Neural cell (in vitro differentiated cells): Measurements from ENCODE around the gene RALGAPB. TPM values are rescaled to one million over a fixed set of nuclear protein-coding genes. Genes with fewer than 3 reads are reported as not detected.

ENCODE experiments used
- H2AFZ ChIP-seq: fragments of 200-600, 300-800 bp; sonication (generic), shearing (Covaris generic); 2 replicates; pipeline ENCODE4 v1.6.0; 2014; ENCODE audit warnings: low read depth, mild to moderate bottlenecking, antibody characterized with exemption, low read length, moderate library complexity
- H3F3A ChIP-seq: fragments of 200-600 bp; shearing (Covaris generic); 2 replicates; pipeline ENCODE4 v1.6.1; 2016; ENCODE audit warnings: mild to moderate bottlenecking, moderate library complexity, mixed read lengths, antibody characterized with exemption, low read length; ENCODE audit not compliant: insufficient read depth, poor library complexity, severe bottlenecking
- H3K27ac ChIP-seq: fragments of 200-600, 300-800 bp; sonication (generic), shearing (Covaris generic); 2 replicates; pipeline ENCODE4 v1.5.1; 2014; ENCODE audit warnings: mild to moderate bottlenecking, low read length, moderate library complexity
- H3K27me3 ChIP-seq: fragments of 300-800, 200-600 bp; sonication (generic), shearing (Covaris generic); 2 replicates; pipeline ENCODE4 v1.6.0; 2014; ENCODE audit warnings: mild to moderate bottlenecking, low read depth, low read length, moderate library complexity; ENCODE audit not compliant: insufficient read depth
- H3K36me3 ChIP-seq: fragments of 300-800, 200-600 bp; sonication (generic), shearing (Covaris generic); 2 replicates; pipeline ENCODE4 v1.5.1; 2014; ENCODE audit warnings: mild to moderate bottlenecking, antibody characterized with exemption, low read length, moderate library complexity; ENCODE audit not compliant: insufficient read depth
- H3K4me2 ChIP-seq: fragments of 300-800, 200-600 bp; sonication (generic), shearing (Covaris generic); 2 replicates; pipeline ENCODE4 v1.6.0; 2014; ENCODE audit warnings: mild to moderate bottlenecking, low read length
- H3K4me3 ChIP-seq: fragments of 300-800, 200-600 bp; sonication (generic), shearing (Covaris generic); 2 replicates; pipeline ENCODE4 v1.5.1; 2014; ENCODE audit warnings: mild to moderate bottlenecking, low read length, moderate library complexity
- H3K79me2 ChIP-seq: fragments of 200-600 bp; shearing (Covaris generic); replicated peaks from 2 replicates; pipeline ENCODE4 v1.6.0; 2014; ENCODE audit warnings: mild to moderate bottlenecking, low read length, moderate library complexity; ENCODE audit not compliant: insufficient read depth
- H3K9ac ChIP-seq: fragments of 300-800, 200-600 bp; sonication (generic), shearing (Covaris generic); 2 replicates; pipeline ENCODE4 v1.6.1; 2016; ENCODE audit warnings: mild to moderate bottlenecking, low read length, mixed read lengths
- H3K9me2 ChIP-seq: fragments of 200-600 bp; shearing (Covaris generic); 2 replicates; pipeline ENCODE4 v1.6.1; 2016; ENCODE audit warnings: mild to moderate bottlenecking, low read length, mixed read lengths; ENCODE audit not compliant: insufficient read depth
- H3K9me3 ChIP-seq: fragments of 200-600, 300-800 bp; sonication (generic), shearing (Covaris generic); 2 replicates; pipeline ENCODE4 v1.6.1; 2016; ENCODE audit warnings: mild to moderate bottlenecking, mixed run types, low read length, moderate library complexity, mixed read lengths
- H4K20me1 ChIP-seq: fragments of 200-600 bp; shearing (Covaris generic); 2 replicates; pipeline ENCODE4 v1.6.1; 2016; ENCODE audit warnings: mild to moderate bottlenecking, mixed run types; ENCODE audit not compliant: insufficient read depth
- EP300 ChIP-seq: fragments of 450-650 bp; conservative IDR thresholded peaks from 2 replicates; pipeline ENCODE4 v1.6.1; 2014; ENCODE audit warnings: antibody characterized with exemption, mild to moderate bottlenecking, moderate library complexity; ENCODE audit not compliant: poor library complexity, severe bottlenecking
- EZH2 ChIP-seq: fragments of 200-600, 300-800 bp; shearing (Covaris generic), sonication (generic); IDR thresholded peaks from 2 replicates; pipeline ENCODE4 v1.6.1; 2014; ENCODE audit warnings: antibody characterized with exemption, low read length, borderline replicate concordance, mild to moderate bottlenecking; ENCODE audit not compliant: insufficient read depth, poor library complexity, severe bottlenecking
- MXI1 ChIP-seq: fragments of 450-650 bp; conservative IDR thresholded peaks from 2 replicates; pipeline ENCODE4 v1.6.1; 2014; ENCODE audit warnings: antibody characterized with exemption, mild to moderate bottlenecking; ENCODE audit not compliant: poor library complexity, severe bottlenecking
- POLR2AphosphoS5 ChIP-seq: IDR thresholded peaks from 2 replicates; pipeline ENCODE4 v1.6.1; 2012
- RAD21 ChIP-seq: fragments of 450-650 bp; conservative IDR thresholded peaks from 2 replicates; pipeline ENCODE4 v1.6.1; 2014; ENCODE audit warnings: antibody characterized with exemption, mild to moderate bottlenecking, moderate library complexity
- REST ChIP-seq: IDR thresholded peaks from 2 replicates; pipeline ENCODE4 v1.6.1; 2012; ENCODE audit warnings: borderline replicate concordance
- SMC3 ChIP-seq: fragments of 450-650 bp; conservative IDR thresholded peaks from 2 replicates; pipeline ENCODE4 v1.6.1; 2014; ENCODE audit warnings: antibody characterized with exemption, mild to moderate bottlenecking, moderate library complexity; ENCODE audit not compliant: poor library complexity
- TAF1 ChIP-seq: IDR thresholded peaks from 2 replicates; pipeline ENCODE4 v1.6.1; 2012; ENCODE audit warnings: low read depth
- polyA plus RNA-seq: library from polyadenylated mRNA; depleted of rRNA; stranded (reverse); fragments of >200 nt; gene quantifications from 2 replicates; pipeline ENCODE4 v1.2.3, GENCODE V29; 2014
- TF ChIP-seq, protein P1 (sequence below): fragments of 450-650 bp; IDR thresholded peaks from 2 replicates; pipeline ENCODE4 v1.5.1; 2014; ENCODE audit warnings: antibody characterized with exemption, mild to moderate bottlenecking, moderate library complexity; ENCODE audit not compliant: poor library complexity, severe bottlenecking

Gene RALGAPB
- polyA plus RNA-seq, 1 donor from 2014 or later = 30.0 TPM

DNA sequence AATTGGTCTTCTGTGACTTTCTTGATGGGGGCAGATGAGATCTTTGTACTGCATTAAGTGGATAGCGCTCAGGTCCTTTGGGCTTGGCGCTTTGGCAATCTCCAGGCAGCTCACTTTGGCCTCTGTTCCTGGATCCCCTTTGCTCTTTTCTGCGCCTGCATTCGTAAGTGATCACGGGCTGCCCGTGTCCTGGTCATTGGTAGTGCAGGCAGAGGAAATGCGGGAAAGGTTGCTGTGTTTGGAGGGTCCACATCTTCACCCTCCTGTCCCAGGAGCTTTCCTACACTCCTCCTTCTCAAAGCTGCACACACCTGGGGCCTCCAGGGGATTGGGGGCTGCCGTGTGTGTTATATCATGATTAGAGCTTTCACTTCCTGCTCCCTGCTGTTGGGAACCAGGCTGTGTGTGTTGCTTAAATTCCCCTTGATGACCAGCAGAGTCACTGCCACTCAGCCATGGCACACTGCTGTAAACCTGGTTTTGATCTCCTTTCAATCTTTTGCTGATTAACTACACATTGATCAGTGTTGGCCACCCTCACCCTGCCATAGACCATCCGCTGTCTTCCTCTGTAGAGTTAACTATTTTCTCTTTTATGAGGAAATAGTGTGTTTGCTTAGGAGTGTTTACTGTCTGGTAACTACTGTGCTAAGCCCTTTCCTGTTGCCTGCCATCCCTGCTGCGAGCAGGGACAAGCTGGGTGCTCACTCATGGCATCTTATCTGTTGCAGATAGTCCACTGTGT, 24.5 kb upstream of the RALGAPB start:
- no peaks in the 10 kb centered on the region for H4K20me1 ChIP-seq
- H3K27me3 ChIP-seq = no peaks in the 10 kb centered on the region
- no peak overlapping the region for H3K4me2 ChIP-seq
- no peaks in the 10 kb centered on the region for H3F3A ChIP-seq
- peak overlapping the region; percentile 86 for H3K4me3 ChIP-seq
- H3K79me2 ChIP-seq = no peaks in the 10 kb centered on the region
- H2AFZ ChIP-seq = no peak overlapping the region
- no peaks in the 10 kb centered on the region for H3K9me2 ChIP-seq
- no peak overlapping the region for H3K27ac ChIP-seq
- H3K36me3 ChIP-seq = no peaks in the 10 kb centered on the region
- no peaks in the 10 kb centered on the region for H3K9me3 ChIP-seq
- no peak overlapping the region for H3K9ac ChIP-seq
- TF ChIP-seq EZH2 (no peak), POLR2AphosphoS5 (no peak)

GRCh38 chr20:38449046-38449445, 23.6 kb upstream of the RALGAPB start:
- Histone ChIP-seq H3F3A (no peaks in the 10 kb centered on the region), H3K9me3 (no peaks in the 10 kb centered on the region), H3K36me3 (no peaks in the 10 kb centered on the region), H3K79me2 (no peaks in the 10 kb centered on the region), H3K27ac (no peak overlapping the region), H3K4me2 (no peak overlapping the region), H3K9me2 (no peaks in the 10 kb centered on the region), H3K27me3 (no peaks in the 10 kb centered on the region), H2AFZ (no peak overlapping the region), H3K9ac (no peak overlapping the region), H4K20me1 (no peaks in the 10 kb centered on the region), H3K4me3 (no peak overlapping the region)
- no peak for TF ChIP-seq EP300
- TF ChIP-seq SMC3 = no peak
- no peak for TF ChIP-seq REST
- no peak for TF ChIP-seq RAD21
- no peak for TF ChIP-seq MXI1
- no peak for TF ChIP-seq EZH2
- no peak for TF ChIP-seq TAF1
- TF ChIP-seq, protein P1, sequence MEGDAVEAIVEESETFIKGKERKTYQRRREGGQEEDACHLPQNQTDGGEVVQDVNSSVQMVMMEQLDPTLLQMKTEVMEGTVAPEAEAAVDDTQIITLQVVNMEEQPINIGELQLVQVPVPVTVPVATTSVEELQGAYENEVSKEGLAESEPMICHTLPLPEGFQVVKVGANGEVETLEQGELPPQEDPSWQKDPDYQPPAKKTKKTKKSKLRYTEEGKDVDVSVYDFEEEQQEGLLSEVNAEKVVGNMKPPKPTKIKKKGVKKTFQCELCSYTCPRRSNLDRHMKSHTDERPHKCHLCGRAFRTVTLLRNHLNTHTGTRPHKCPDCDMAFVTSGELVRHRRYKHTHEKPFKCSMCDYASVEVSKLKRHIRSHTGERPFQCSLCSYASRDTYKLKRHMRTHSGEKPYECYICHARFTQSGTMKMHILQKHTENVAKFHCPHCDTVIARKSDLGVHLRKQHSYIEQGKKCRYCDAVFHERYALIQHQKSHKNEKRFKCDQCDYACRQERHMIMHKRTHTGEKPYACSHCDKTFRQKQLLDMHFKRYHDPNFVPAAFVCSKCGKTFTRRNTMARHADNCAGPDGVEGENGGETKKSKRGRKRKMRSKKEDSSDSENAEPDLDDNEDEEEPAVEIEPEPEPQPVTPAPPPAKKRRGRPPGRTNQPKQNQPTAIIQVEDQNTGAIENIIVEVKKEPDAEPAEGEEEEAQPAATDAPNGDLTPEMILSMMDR = no peak
- no peak for TF ChIP-seq POLR2AphosphoS5
